K562 (cell line): ENCODE data around the gene RBPJL. TPM values are rescaled to one million over a fixed set of nuclear protein-coding genes. Genes with fewer than 3 reads are reported as not detected.

Experiments
- DLX4 ChIP-seq: fragments of 250-450 bp; sonication (Bioruptor Pico); IDR thresholded peaks from 2 replicates; pipeline ENCODE4 v1.6.1; 2021; ENCODE audit warnings: mild to moderate bottlenecking
- E2F1 ChIP-seq: sonication (generic); formaldehyde crosslinking; IDR thresholded peaks from 2 replicates; pipeline ENCODE4 v1.8.1; 2023; ENCODE audit warnings: mild to moderate bottlenecking, missing genetic modification reagents, moderate library complexity
- FOXP1 ChIP-seq: sonication (generic); formaldehyde crosslinking; IDR thresholded peaks from 2 replicates; pipeline ENCODE4 v1.8.0; 2022; ENCODE audit warnings: mild to moderate bottlenecking, missing genetic modification reagents
- HEY1 ChIP-seq: fragments of 250-450 bp; sonication (Bioruptor Pico); IDR thresholded peaks from 2 replicates; pipeline ENCODE4 v1.5.0; 2020; ENCODE audit warnings: mild to moderate bottlenecking, moderate library complexity, borderline replicate concordance
- HMBOX1 ChIP-seq: sonication (generic); IDR thresholded peaks from 2 replicates; pipeline ENCODE4 v1.6.1; 2016
- POLR2G ChIP-seq: fragments of 200-400 bp; formaldehyde crosslinking; IDR thresholded peaks from 2 replicates; pipeline ENCODE4 v1.6.1; 2017; ENCODE audit warnings: low read depth, mild to moderate bottlenecking, antibody characterized with exemption, low read length, moderate library complexity
- PTTG1 ChIP-seq: fragments of 450-650 bp; IDR thresholded peaks from 2 replicates; pipeline ENCODE4 v1.6.1; 2016; ENCODE audit warnings: low read depth, mild to moderate bottlenecking, missing genetic modification characterization, missing compliant biosample characterization
- SMARCC2 ChIP-seq: fragments of 450-650 bp; IDR thresholded peaks from 2 replicates; pipeline ENCODE4 v1.6.1; 2017; ENCODE audit warnings: antibody characterized with exemption, moderate library complexity, mild to moderate bottlenecking, low read depth
- TAF1 ChIP-seq: IDR thresholded peaks from 2 replicates; pipeline ENCODE4 v1.6.1; 2011; ENCODE audit warnings: mild to moderate bottlenecking, low read length, moderate library complexity; ENCODE audit not compliant: insufficient read depth, control insufficient read depth, severe bottlenecking; ENCODE audit errors: extremely low read depth
- USF1 ChIP-seq: sonication (generic); formaldehyde crosslinking; IDR thresholded peaks from 2 replicates; pipeline ENCODE4 v1.9.0; 2022; ENCODE audit warnings: mild to moderate bottlenecking, missing genetic modification reagents
- ZNF277 ChIP-seq: fragments of 250-450 bp; sonication (Bioruptor Pico); IDR thresholded peaks from 2 replicates; pipeline ENCODE4 v1.8.0; 2022; ENCODE audit warnings: inconsistent platforms, mild to moderate bottlenecking, moderate library complexity, borderline replicate concordance
- ZNF384 ChIP-seq: IDR thresholded peaks from 2 replicates; pipeline ENCODE4 v1.6.1; 2012; ENCODE audit warnings: low read depth, low read length, improper control_type of control experiment
- ZNF518B ChIP-seq: fragments of 250-450 bp; sonication (Bioruptor Pico); IDR thresholded peaks from 2 replicates; pipeline ENCODE4 v1.5.0; 2021; ENCODE audit warnings: mild to moderate bottlenecking, moderate library complexity
- polyA plus RNA-seq, 8 experiments: library from polyadenylated mRNA; depleted of rRNA in 4 of 8; stranded (reverse) in 5 of 8; unstranded in 3 of 8; fragments of >200 nt; fragmentation: Nextera tagmentation in 2 of 8; fragmentation: Illumina TruSeq in 1 of 8; extraction: Ambion mirVana in 2 of 8; extraction: Trizol in 1 of 8; gene quantifications; 2 replicates each; pipeline versions ENCODE4 v1.2.1 to v1.2.3, GENCODE V29; 2011 to 2014; ENCODE audit warnings: inconsistent platforms in 1 of 8, missing spikeins in 1 of 8
- total RNA-seq, 7 experiments: library from RNA; depleted of rRNA in 6 of 7; stranded (reverse); fragments of >200 nt in 6 of 7; fragmentation: Illumina TruSeq in 2 of 7; extraction: Trizol in 2 of 7; gene quantifications; 2 replicates each; pipeline versions ENCODE4 v1.2.1 to v1.2.3, GENCODE V29; 2011 to 2021; ENCODE audit warnings: low replicate concordance in 1 of 7

RBPJL gene
- total and polyA plus RNA-seq, 9 of the 15 experiments (the other 6 are each of a cell fraction or from before 2014, with no cell fraction given) = not detected

GRCh38 chr20:45344168-45344860 lies 37.7 kb downstream of the RBPJL start (continued):
- no peak for TF ChIP-seq E2F1 (CRISPR knock-in tag)
- TF ChIP-seq PTTG1 (tag) = no peak
- no peak for TF ChIP-seq DLX4 (CRISPR knock-in tag)
- TF ChIP-seq FOXP1 (CRISPR knock-in tag) = no peak
- TF ChIP-seq ZNF384 = no peak
- no peak for TF ChIP-seq POLR2G
- peak; percentile 27 for TF ChIP-seq TAF1
- TF ChIP-seq HEY1 = no peak
- TF ChIP-seq ZNF277 = no peak
- no peak for TF ChIP-seq USF1 (CRISPR knock-in tag)
- TF ChIP-seq HMBOX1 = no peak
- TF ChIP-seq ZNF518B (CRISPR knock-in tag) = no peak
- TF ChIP-seq SMARCC2 = no peak
